Naive thymus-derived CD4-positive, alpha-beta T cell (primary cell): ENCODE measurements around the gene COL9A3. TPM values are rescaled to one million over a fixed set of nuclear protein-coding genes. Genes with fewer than 3 reads are reported as not detected.

ENCODE experiments used
- ATAC-seq: fragments of 150-1000 bp; cut with Tn5 transposase; 2 replicates; pipeline ENCODE4 v1.10.0; 2021; ENCODE audit warnings: mild to moderate bottlenecking, moderate library complexity
- CTCF ChIA-PET: fragments of 350-600 bp; sonication (Branson Sonifier 250); formaldehyde crosslinking; loops from one replicate; lab custom pipeline; 2021; ENCODE audit warnings: antibody characterized with exemption; lab: Charles Lee
- POLR2A ChIA-PET: fragments of 350-600 bp; sonication (Branson Sonifier 250); formaldehyde crosslinking; loops from one replicate; lab custom pipeline; 2021; ENCODE audit warnings: antibody characterized with exemption, inconsistent platforms; lab: Charles Lee
- DNase-seq, 9 donors: peaks; one replicate each; pipeline versions ENCODE4 v3.0.0 to v3.0.0-alpha.2; 2020 to 2022; ENCODE audit warnings: mixed read lengths in 1 of 9
- H3K27ac ChIP-seq: one replicate; pipeline ENCODE4 v1.7.0; 2013; ENCODE audit warnings: mild to moderate bottlenecking, low read depth, low read length, moderate library complexity
- H3K27me3 ChIP-seq, 2 donors: one replicate each; pipeline ENCODE4 v1.7.0; 2013; ENCODE audit warnings: low read length in 2 of 2, mild to moderate bottlenecking in 2 of 2, moderate library complexity in 2 of 2; ENCODE audit not compliant: control insufficient read depth in 2 of 2, insufficient read depth in 2 of 2
- H3K36me3 ChIP-seq, 3 experiments: 1 replicate in 2 of 3; 2 replicates in 1 of 3; pipeline ENCODE4 v1.7.0; 2013; ENCODE audit warnings: low read length in 3 of 3, mild to moderate bottlenecking in 3 of 3, moderate library complexity in 1 of 3; ENCODE audit not compliant: insufficient read depth in 3 of 3, control insufficient read depth in 2 of 3
- H3K4me1 ChIP-seq, 2 donors: one replicate each; pipeline ENCODE4 v1.7.0; 2013; ENCODE audit warnings: low read length in 2 of 2, mild to moderate bottlenecking in 2 of 2, moderate library complexity in 1 of 2; ENCODE audit not compliant: control insufficient read depth in 2 of 2, insufficient read depth in 2 of 2
- H3K4me3 ChIP-seq: 2 replicates; pipeline ENCODE4 v1.7.0; 2013; ENCODE audit warnings: mild to moderate bottlenecking, low read length
- H3K9me3 ChIP-seq, 3 experiments: 1 replicate in 2 of 3; 2 replicates in 1 of 3; pipeline ENCODE4 v1.7.0; 2013; ENCODE audit warnings: low read length in 3 of 3; ENCODE audit not compliant: control insufficient read depth in 2 of 3
- H3K27ac Mint-ChIP-seq, 9 donors: one replicate each; pipeline ENCODE4 v1.8.0; 2020 to 2022; ENCODE audit warnings: mixed read lengths in 9 of 9, mild to moderate bottlenecking in 8 of 9, moderate library complexity in 5 of 9, inconsistent platforms in 2 of 9
- H3K27me3 Mint-ChIP-seq, 5 donors: one replicate each; pipeline ENCODE4 v1.8.0; 2021 to 2022; ENCODE audit warnings: mixed read lengths in 5 of 5, mild to moderate bottlenecking in 1 of 5
- H3K36me3 Mint-ChIP-seq, 5 donors: one replicate each; pipeline ENCODE4 v1.8.0; 2020 to 2022; ENCODE audit warnings: mixed read lengths in 5 of 5, mild to moderate bottlenecking in 3 of 5, inconsistent platforms in 1 of 5
- H3K4me1 Mint-ChIP-seq, 7 donors: one replicate each; pipeline ENCODE4 v1.8.0; 2020 to 2022; ENCODE audit warnings: mixed read lengths in 7 of 7, mild to moderate bottlenecking in 3 of 7, inconsistent platforms in 1 of 7
- H3K4me3 Mint-ChIP-seq, 10 donors: one replicate each; pipeline ENCODE4 v1.8.0; 2020 to 2022; ENCODE audit warnings: mild to moderate bottlenecking in 10 of 10, mixed read lengths in 10 of 10, moderate library complexity in 6 of 10, inconsistent platforms in 2 of 10
- H3K9me3 Mint-ChIP-seq, 11 donors: one replicate each; pipeline ENCODE4 v1.8.0; 2020 to 2022; ENCODE audit warnings: mixed read lengths in 11 of 11, mild to moderate bottlenecking in 4 of 11, inconsistent platforms in 1 of 11, moderate library complexity in 1 of 11
- intact Hi-C, 2 donors: fragments of 100-400 bp; cut with micrococcal nuclease; formaldehyde crosslinking; loops; one replicate each; pipeline ENCODE4 v1.15.1; 2023
- polyA plus RNA-seq, 2 donors: library from polyadenylated mRNA; unstranded; fragments of 300-500 nt; fragmentation: Illumina TruSeq; gene quantifications; one replicate each; pipeline ENCODE4 v1.2.3, GENCODE V29; 2021
- total RNA-seq, 6 experiments: library from RNA in 5 of 6; stranded (reverse) in 5 of 6; gene quantifications; 1 replicate in 5 of 6; 2 replicates in 1 of 6; pipeline ENCODE4 v1.2.3 and lab custom pipeline; 2021 to 2026

COL9A3 gene
- total and polyA plus RNA-seq, 7 experiments from 2014 or later = 0.32 to 0.59 TPM; not detected in 5

DNA sequence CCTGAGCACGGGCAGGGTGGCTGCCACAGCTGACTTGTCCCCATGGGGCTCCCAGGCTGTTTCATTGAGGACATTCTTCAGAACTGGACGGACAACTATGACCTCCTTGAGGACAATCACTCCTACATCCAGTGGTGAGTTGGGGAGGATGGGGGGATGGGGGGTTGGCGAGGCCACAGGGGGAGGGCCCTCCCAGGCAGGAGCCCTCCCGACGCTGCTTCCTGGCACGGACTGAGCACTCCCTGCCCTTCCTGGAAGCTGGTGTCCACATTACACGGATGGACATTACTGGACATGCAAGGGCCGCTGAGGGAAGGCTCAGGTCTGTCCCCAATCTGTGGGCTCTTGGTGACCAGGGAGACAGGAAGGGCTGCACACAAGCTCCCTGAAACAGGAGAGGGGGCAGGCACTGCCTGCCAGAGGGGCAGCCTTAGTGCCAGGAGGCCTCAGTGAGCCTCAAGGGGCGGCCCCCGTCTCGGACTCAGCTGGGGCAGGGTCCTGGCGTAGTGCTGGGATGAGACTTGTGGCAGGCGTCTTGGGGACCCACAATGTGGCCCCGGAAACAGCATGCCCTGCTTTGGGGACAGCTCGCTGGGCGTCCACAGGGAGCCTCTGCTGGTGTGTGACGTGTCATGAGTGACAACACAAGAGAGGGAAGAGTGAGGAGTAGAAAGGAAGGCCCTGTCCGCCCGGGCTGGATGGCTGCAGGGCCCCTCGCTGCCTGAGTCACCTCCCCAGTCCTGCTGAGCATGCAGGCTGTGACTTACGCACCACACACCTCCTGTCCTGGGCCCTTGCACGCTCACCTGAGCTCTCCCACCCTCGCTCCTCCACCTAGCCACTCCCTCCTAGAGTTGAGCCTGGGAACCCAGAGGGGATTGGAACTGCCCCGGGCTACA lies 7.1 kb upstream of the COL9A3 start:
- ATAC-seq (no peak), DNase-seq (no peak)
- peaks cover 0 to 4% (median 0%) of the 10 kb centered on the region in 5 donors for H3K27me3 Mint-ChIP-seq
- Histone ChIP-seq H3K27ac (no peak overlapping the region), H3K27me3 (no peaks in the 10 kb centered on the region), H3K4me3 (no peak overlapping the region), H3K36me3 (peaks cover 10 to 76% (median 23%) of the 10 kb centered on the region in 3 experiments), H3K4me1 (peaks cover 10 to 23% of the 10 kb centered on the region in 2 donors), H3K9me3 (no peaks in the 10 kb centered on the region)
- intact Hi-C loops = loop anchor here in 1 of 2 donors (5.0 kb wide), 1 partner anchor 167 kb away; the partner anchor contains the start of gene SLCO4A1
- H3K27ac Mint-ChIP-seq = no peak overlapping the region
- POLR2A ChIA-PET = interaction anchor here (0.7 to 1.4 kb wide), 4 partner anchors 13 to 158 kb away, joined by 3 to 7 read pairs (median 4); partner anchors contain the start of gene MRGBP
- H3K9me3 Mint-ChIP-seq = no peaks in the 10 kb centered on the region
- H3K4me1 Mint-ChIP-seq = peaks cover 10 to 25% (median 19%) of the 10 kb centered on the region in 7 donors
- CTCF ChIA-PET = interaction anchor here (0.6 to 3.0 kb wide), 7 partner anchors 13 to 310 kb away, joined by 3 to 22 read pairs (median 3); partner anchors contain the start of gene MRGBP
- H3K4me3 Mint-ChIP-seq = no peak overlapping the region
- peaks cover 0 to 6% (median 3%) of the 10 kb centered on the region in 5 donors for H3K36me3 Mint-ChIP-seq

DNA sequence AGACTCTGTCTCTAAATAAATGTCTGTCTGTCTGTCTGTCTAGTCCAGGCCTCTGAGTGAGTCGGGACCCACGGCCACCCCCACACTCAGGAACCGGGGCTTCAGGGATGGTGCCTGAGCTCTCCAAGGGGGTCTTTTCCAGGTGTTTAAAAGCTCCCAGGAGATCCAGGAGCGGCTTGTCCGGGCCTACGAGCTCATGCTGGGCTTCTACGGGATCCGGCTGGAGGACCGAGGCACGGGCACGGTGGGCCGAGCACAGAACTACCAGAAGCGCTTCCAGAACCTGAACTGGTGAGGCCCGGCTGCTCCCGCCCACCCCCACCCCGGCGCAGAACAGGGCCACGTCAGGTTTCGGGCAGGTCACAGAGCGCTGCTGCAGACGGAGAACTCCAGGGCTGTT lies 5.5 kb upstream of the COL9A3 start:
- POLR2A ChIA-PET = no interaction called here
- Mint-ChIP-seq H3K4me1 (peaks cover 10 to 31% (median 20%) of the 10 kb centered on the region in 7 donors), H3K27ac (no peak overlapping the region), H3K9me3 (no peaks in the 10 kb centered on the region), H3K4me3 (no peak overlapping the region), H3K27me3 (peaks cover 0 to 19% (median 6%) of the 10 kb centered on the region in 5 donors), H3K36me3 (peaks cover 0 to 6% (median 3%) of the 10 kb centered on the region in 5 donors)
- Histone ChIP-seq H3K4me1 (peaks cover 3 to 25% of the 10 kb centered on the region in 2 donors), H3K4me3 (no peak overlapping the region), H3K9me3 (no peaks in the 10 kb centered on the region), H3K27me3 (peaks cover 5 to 8% of the 10 kb centered on the region in 2 donors), H3K36me3 (peaks cover 10 to 70% (median 23%) of the 10 kb centered on the region in 3 experiments), H3K27ac (no peak overlapping the region)
- no peak for DNase-seq
- ATAC-seq = no peak
- intact Hi-C loops = no loop called here
- CTCF ChIA-PET = no interaction called here

DNA sequence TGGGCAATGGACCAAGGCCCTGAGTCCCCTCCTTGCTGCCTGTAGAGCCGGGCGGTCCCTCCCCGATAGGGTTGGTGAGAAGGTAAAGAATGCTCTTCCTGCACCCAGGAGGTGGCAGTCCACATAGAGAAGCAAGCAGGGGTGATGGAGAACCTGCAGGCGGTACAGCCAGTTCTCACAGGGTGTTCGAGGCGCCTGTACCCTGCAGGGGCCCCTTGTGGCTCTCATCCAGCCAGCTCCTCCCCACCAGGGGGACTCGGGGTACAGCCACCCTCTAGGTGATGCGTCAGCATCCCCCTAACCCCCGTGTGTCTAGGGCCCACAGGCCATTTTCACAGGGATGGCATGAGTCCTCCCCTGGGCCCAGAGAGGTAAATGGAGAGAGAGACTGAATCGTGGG lies 5.1 kb upstream of the COL9A3 start:
- intact Hi-C loops = no loop called here
- H3K4me1 Mint-ChIP-seq = peaks cover 8 to 28% (median 20%) of the 10 kb centered on the region in 7 donors
- H3K36me3 ChIP-seq = peaks cover 10 to 66% (median 23%) of the 10 kb centered on the region in 3 experiments
- CTCF ChIA-PET = no interaction called here
- H3K9me3 ChIP-seq = no peaks in the 10 kb centered on the region
- POLR2A ChIA-PET = no interaction called here
- peaks cover 5 to 11% of the 10 kb centered on the region in 2 donors for H3K27me3 ChIP-seq
- H3K27me3 Mint-ChIP-seq = peaks cover 0 to 21% (median 6%) of the 10 kb centered on the region in 5 donors
- H3K4me3 ChIP-seq = no peak overlapping the region
- DNase-seq (no peak), ATAC-seq (no peak)
- H3K4me3 Mint-ChIP-seq = no peak overlapping the region
- H3K9me3 Mint-ChIP-seq = no peaks in the 10 kb centered on the region
- H3K4me1 ChIP-seq = peaks cover 0 to 25% of the 10 kb centered on the region in 2 donors
- H3K27ac ChIP-seq = no peak overlapping the region
- H3K27ac Mint-ChIP-seq = no peak overlapping the region
- H3K36me3 Mint-ChIP-seq = peaks cover 0 to 6% (median 3%) of the 10 kb centered on the region in 5 donors

DNA sequence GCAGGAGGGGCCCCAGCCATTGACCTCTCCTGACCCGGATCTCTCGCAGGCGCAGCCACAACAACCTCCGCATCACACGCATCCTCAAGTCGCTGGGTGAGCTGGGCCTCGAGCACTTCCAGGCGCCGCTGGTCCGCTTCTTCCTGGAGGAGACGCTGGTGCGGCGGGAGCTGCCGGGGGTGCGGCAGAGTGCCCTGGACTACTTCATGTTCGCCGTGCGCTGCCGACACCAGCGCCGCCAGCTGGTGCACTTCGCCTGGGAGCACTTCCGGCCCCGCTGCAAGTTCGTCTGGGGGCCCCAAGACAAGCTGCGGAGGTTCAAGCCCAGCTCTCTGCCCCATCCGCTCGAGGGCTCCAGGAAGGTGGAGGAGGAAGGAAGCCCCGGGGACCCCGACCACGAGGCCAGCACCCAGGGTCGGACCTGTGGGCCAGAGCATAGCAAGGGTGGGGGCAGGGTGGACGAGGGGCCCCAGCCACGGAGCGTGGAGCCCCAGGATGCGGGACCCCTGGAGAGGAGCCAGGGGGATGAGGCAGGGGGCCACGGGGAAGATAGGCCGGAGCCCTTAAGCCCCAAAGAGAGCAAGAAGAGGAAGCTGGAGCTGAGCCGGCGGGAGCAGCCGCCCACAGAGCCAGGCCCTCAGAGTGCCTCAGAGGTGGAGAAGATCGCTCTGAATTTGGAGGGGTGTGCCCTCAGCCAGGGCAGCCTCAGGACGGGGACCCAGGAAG lies 4.5 kb upstream of the COL9A3 start:
- ATAC-seq (no peak), DNase-seq (no peak)
- no peaks in the 10 kb centered on the region for H3K9me3 Mint-ChIP-seq
- H3K9me3 ChIP-seq = no peaks in the 10 kb centered on the region
- H3K27ac ChIP-seq = no peak overlapping the region
- peaks cover 5 to 13% of the 10 kb centered on the region in 2 donors for H3K27me3 ChIP-seq
- ChIA-PET POLR2A (no interaction called here), CTCF (no interaction called here)
- intact Hi-C loops = no loop called here
- peaks cover 6 to 27% (median 18%) of the 10 kb centered on the region in 7 donors for H3K4me1 Mint-ChIP-seq
- H3K4me1 ChIP-seq = peaks cover 0 to 20% of the 10 kb centered on the region in 2 donors
- H3K36me3 Mint-ChIP-seq = peaks cover 0 to 6% (median 3%) of the 10 kb centered on the region in 5 donors
- peaks cover 0 to 21% (median 6%) of the 10 kb centered on the region in 5 donors for H3K27me3 Mint-ChIP-seq
- no peak overlapping the region for H3K27ac Mint-ChIP-seq
- no peak overlapping the region for H3K4me3 ChIP-seq
- H3K36me3 ChIP-seq = peaks cover 10 to 61% (median 23%) of the 10 kb centered on the region in 3 experiments
- H3K4me3 Mint-ChIP-seq = no peak overlapping the region

DNA sequence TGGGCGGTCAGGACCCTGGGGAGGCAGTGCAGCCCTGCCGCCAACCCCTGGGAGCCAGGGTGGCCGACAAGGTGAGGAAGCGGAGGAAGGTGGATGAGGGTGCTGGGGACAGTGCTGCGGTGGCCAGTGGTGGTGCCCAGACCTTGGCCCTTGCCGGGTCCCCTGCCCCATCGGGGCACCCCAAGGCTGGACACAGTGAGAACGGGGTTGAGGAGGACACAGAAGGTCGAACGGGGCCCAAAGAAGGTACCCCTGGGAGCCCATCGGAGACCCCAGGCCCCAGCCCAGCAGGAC lies 4.0 kb upstream of the COL9A3 start:
- no peak for DNase-seq
- CTCF ChIA-PET = no interaction called here
- POLR2A ChIA-PET = no interaction called here
- H3K27ac ChIP-seq = no peak overlapping the region
- Mint-ChIP-seq H3K36me3 (peaks cover 0 to 6% (median 3%) of the 10 kb centered on the region in 5 donors), H3K4me1 (peaks cover 4 to 27% (median 14%) of the 10 kb centered on the region in 7 donors), H3K27me3 (peaks cover 0 to 24% (median 6%) of the 10 kb centered on the region in 5 donors), H3K9me3 (no peaks in the 10 kb centered on the region), H3K27ac (no peak overlapping the region), H3K4me3 (no peak overlapping the region)
- intact Hi-C loops = no loop called here
- H3K9me3 ChIP-seq = no peaks in the 10 kb centered on the region
- H3K4me1 ChIP-seq = peaks cover 0 to 16% of the 10 kb centered on the region in 2 donors
- H3K4me3 ChIP-seq = no peak overlapping the region
- H3K27me3 ChIP-seq = peaks cover 5 to 18% of the 10 kb centered on the region in 2 donors
- H3K36me3 ChIP-seq = peaks cover 10 to 56% (median 20%) of the 10 kb centered on the region in 3 experiments
- ATAC-seq = no peak

DNA sequence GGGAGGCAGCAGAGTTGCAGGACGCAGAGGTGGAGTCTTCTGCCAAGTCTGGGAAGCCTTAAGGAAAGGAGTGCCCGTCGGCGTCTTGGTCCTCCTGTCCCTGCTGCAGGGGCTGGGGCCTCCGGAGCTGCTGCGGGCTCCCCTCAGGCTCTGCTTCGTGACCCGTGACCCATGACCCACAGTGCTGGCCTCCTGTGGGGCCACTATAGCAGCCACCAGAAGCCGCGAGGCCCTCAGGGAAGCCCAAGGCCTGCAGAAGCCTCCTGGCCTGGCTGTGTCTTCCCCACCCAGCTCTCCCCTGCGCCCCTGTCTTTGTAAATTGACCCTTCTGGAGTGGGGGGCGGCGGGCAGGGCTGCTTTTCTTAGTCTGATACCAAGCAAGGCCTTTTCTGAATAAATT lies 3.3 kb upstream of the COL9A3 start:
- Mint-ChIP-seq H3K9me3 (no peaks in the 10 kb centered on the region), H3K27me3 (peaks cover 0 to 31% (median 8%) of the 10 kb centered on the region in 5 donors), H3K4me3 (no peak overlapping the region), H3K27ac (no peak overlapping the region), H3K4me1 (peaks cover 0 to 20% (median 10%) of the 10 kb centered on the region in 7 donors), H3K36me3 (peaks cover 0 to 3% (median 0%) of the 10 kb centered on the region in 5 donors)
- no peak for DNase-seq
- Histone ChIP-seq H3K27me3 (peaks cover 5 to 24% of the 10 kb centered on the region in 2 donors), H3K36me3 (peaks cover 10 to 51% (median 15%) of the 10 kb centered on the region in 3 experiments), H3K4me1 (peaks cover 0 to 12% of the 10 kb centered on the region in 2 donors), H3K4me3 (no peak overlapping the region), H3K9me3 (no peaks in the 10 kb centered on the region), H3K27ac (no peak overlapping the region)
- ChIA-PET POLR2A (no interaction called here), CTCF (no interaction called here)
- ATAC-seq = no peak
- intact Hi-C loops = no loop called here
